ENCODE measurements around the gene PRDM2.

- TF ChIP-seq SP1 (IDR thresholded peaks at IDR 0.05) (no peak), L3MBTL2 (conservative IDR thresholded peaks at IDR 0.05) (no peak), TARDBP (IDR thresholded peaks at IDR 0.05) (no peak), ZNF384 (IDR thresholded peaks at IDR 0.05) (no peak), FOXM1 (IDR thresholded peaks at IDR 0.05; ENCODE audit: borderline replicate concordance) (no peak), FOXA1 (IDR thresholded peaks at IDR 0.05) (no peak)
- TF ChIP-seq, protein P1, sequence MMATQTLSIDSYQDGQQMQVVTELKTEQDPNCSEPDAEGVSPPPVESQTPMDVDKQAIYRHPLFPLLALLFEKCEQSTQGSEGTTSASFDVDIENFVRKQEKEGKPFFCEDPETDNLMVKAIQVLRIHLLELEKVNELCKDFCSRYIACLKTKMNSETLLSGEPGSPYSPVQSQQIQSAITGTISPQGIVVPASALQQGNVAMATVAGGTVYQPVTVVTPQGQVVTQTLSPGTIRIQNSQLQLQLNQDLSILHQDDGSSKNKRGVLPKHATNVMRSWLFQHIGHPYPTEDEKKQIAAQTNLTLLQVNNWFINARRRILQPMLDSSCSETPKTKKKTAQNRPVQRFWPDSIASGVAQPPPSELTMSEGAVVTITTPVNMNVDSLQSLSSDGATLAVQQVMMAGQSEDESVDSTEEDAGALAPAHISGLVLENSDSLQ (IDR thresholded peaks at IDR 0.05), result no peak
Measured at GRCh38 chr1:13808729-13809131, 108.7 kb downstream of the PRDM2 start.
